Neural crest cell (in vitro differentiated cells): ENCODE measurements around the gene ACADM. TPM values are rescaled to one million over a fixed set of nuclear protein-coding genes. Genes with fewer than 3 reads are reported as not detected.
"Not testable (repeated sequence)": the region's sequence is repeated elsewhere in the genome, so short reads cannot be mapped to it uniquely, and the experiment has no call there.

Experiments used
- DNase-seq: peaks from one replicate; pipeline ENCODE4 v3.0.0; 2021; ENCODE audit warnings: low read depth, mixed read lengths, low spot score
- H3K27ac Mint-ChIP-seq: one replicate; pipeline ENCODE4 v1.8.0; 2021; ENCODE audit warnings: mild to moderate bottlenecking, mixed read lengths; ENCODE audit not compliant: unreplicated experiment
- H3K27me3 Mint-ChIP-seq: 2 replicates; pipeline ENCODE4 v1.8.0; 2021; ENCODE audit warnings: low read depth, mild to moderate bottlenecking, mixed read lengths
- H3K36me3 Mint-ChIP-seq: 2 replicates; pipeline ENCODE4 v1.8.0; 2021; ENCODE audit warnings: low read depth, mild to moderate bottlenecking, mixed read lengths
- H3K4me1 Mint-ChIP-seq: 2 replicates; pipeline ENCODE4 v1.8.0; 2021; ENCODE audit warnings: mixed read lengths
- H3K4me3 Mint-ChIP-seq: one replicate; pipeline ENCODE4 v1.8.0; 2021; ENCODE audit warnings: mild to moderate bottlenecking, mixed read lengths
- H3K9me3 Mint-ChIP-seq: 2 replicates; pipeline ENCODE4 v1.8.0; 2021; ENCODE audit warnings: mixed read lengths
- total RNA-seq: library from RNA; stranded (reverse); gene quantifications from 2 replicates; pipeline ENCODE4 v1.2.1, GENCODE V29; 2021
- TF ChIP-seq, protein P1 (sequence below): fragments of 200-600 bp; sonication (generic); conservative IDR thresholded peaks from 2 replicates; pipeline ENCODE4 v1.5.0; 2021; ENCODE audit warnings: antibody characterized with exemption, mild to moderate bottlenecking

Gene ACADM
- total RNA-seq, 1 donor from 2014 or later = 59.5 TPM

DNA sequence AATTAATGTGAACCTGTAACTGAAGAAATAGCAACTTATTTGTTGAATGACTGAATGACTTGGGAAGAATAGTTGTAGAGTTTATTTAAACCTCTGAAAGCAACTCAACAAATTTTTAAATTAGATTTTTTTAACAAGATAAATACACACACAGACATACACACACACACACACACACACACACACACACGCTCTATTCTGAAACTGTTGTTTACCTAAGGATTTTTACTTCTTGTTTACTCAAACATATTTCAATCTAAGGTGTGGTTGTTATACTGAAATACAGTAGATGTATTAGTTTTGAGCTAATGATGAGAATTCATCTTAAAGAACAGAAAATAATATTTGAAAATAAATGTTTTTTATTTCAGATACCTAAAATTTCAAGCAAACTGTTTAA lies 11.5 kb downstream of the ACADM start:
- H3K4me1 Mint-ChIP-seq = no peaks in the 10 kb centered on the region
- H3K9me3 Mint-ChIP-seq = no peaks in the 10 kb centered on the region
- TF ChIP-seq, protein P1, sequence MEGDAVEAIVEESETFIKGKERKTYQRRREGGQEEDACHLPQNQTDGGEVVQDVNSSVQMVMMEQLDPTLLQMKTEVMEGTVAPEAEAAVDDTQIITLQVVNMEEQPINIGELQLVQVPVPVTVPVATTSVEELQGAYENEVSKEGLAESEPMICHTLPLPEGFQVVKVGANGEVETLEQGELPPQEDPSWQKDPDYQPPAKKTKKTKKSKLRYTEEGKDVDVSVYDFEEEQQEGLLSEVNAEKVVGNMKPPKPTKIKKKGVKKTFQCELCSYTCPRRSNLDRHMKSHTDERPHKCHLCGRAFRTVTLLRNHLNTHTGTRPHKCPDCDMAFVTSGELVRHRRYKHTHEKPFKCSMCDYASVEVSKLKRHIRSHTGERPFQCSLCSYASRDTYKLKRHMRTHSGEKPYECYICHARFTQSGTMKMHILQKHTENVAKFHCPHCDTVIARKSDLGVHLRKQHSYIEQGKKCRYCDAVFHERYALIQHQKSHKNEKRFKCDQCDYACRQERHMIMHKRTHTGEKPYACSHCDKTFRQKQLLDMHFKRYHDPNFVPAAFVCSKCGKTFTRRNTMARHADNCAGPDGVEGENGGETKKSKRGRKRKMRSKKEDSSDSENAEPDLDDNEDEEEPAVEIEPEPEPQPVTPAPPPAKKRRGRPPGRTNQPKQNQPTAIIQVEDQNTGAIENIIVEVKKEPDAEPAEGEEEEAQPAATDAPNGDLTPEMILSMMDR = no peak
- H3K27me3 Mint-ChIP-seq = no peaks in the 10 kb centered on the region
- H3K27ac Mint-ChIP-seq = no peak overlapping the region
- no peak for DNase-seq
- H3K36me3 Mint-ChIP-seq = peaks cover 11% of the 10 kb centered on the region
- H3K4me3 Mint-ChIP-seq = no peak overlapping the region

DNA sequence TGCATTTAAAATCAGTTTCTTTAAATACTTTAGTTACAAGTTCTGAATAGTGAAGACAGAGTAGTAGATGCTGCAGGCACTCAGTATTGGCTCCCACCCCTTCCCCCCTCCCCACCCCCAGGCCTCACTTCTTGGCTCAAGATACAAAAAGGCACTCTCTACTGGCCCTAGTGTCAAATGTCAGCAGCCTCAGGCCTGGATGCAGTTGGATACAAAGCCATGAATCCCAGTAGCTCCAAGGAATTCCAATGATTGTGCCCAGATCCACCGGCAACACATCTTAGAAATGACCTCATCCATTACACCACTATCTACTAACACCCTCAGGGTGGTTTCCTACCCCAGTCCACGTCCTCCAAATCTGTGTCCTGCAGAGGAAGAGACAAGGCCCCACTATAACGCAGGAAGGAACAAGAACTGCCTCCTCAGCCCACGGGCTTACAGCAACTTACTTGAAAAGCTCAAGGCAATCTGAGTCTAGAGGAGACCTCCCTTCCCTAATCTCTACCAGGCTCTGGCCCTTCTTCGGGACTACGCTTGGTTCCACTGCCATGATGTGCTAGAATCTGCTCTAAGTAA lies 17.6 kb downstream of the ACADM start:
- H3K27me3 Mint-ChIP-seq = no peaks in the 10 kb centered on the region
- H3K4me1 Mint-ChIP-seq = peaks cover 6% of the 10 kb centered on the region
- H3K4me3 Mint-ChIP-seq = no peak overlapping the region
- H3K9me3 Mint-ChIP-seq = no peaks in the 10 kb centered on the region
- peaks cover 5% of the 10 kb centered on the region for H3K36me3 Mint-ChIP-seq
- H3K27ac Mint-ChIP-seq = peak overlapping the region; percentile 60
- TF ChIP-seq, protein P1 = no peak
- DNase-seq = no peak

- TF ChIP-seq, protein P1 = no peak
- no peak for DNase-seq
- H3K4me1 Mint-ChIP-seq = peaks cover 6% of the 10 kb centered on the region
- H3K27me3 Mint-ChIP-seq = no peaks in the 10 kb centered on the region
- no peak overlapping the region for H3K27ac Mint-ChIP-seq
- H3K9me3 Mint-ChIP-seq = no peaks in the 10 kb centered on the region
- peaks cover 5% of the 10 kb centered on the region for H3K36me3 Mint-ChIP-seq
- H3K4me3 Mint-ChIP-seq = no peak overlapping the region
Observed at GRCh38 chr1:75745276-75745675, 20.8 kb downstream of the ACADM start.

- H3K27me3 Mint-ChIP-seq, H3K4me3 Mint-ChIP-seq, DNase-seq, H3K27ac Mint-ChIP-seq, H3K4me1 Mint-ChIP-seq: not testable (repeated sequence)
- peaks cover 13% of the 10 kb centered on the region for H3K9me3 Mint-ChIP-seq
- peaks cover 64% of the 10 kb centered on the region for H3K36me3 Mint-ChIP-seq
Observed at GRCh38 chr1:75757210-75757609, 32.7 kb downstream of the ACADM start.

- Mint-ChIP-seq H3K9me3 (peaks cover 13% of the 10 kb centered on the region), H3K36me3 (peaks cover 53% of the 10 kb centered on the region)
- H3K4me1 Mint-ChIP-seq, H3K4me3 Mint-ChIP-seq, H3K27ac Mint-ChIP-seq, DNase-seq, H3K27me3 Mint-ChIP-seq: not testable (repeated sequence)
Observed at GRCh38 chr1:75758543-75758942, 34.0 kb downstream of the ACADM start.

DNA sequence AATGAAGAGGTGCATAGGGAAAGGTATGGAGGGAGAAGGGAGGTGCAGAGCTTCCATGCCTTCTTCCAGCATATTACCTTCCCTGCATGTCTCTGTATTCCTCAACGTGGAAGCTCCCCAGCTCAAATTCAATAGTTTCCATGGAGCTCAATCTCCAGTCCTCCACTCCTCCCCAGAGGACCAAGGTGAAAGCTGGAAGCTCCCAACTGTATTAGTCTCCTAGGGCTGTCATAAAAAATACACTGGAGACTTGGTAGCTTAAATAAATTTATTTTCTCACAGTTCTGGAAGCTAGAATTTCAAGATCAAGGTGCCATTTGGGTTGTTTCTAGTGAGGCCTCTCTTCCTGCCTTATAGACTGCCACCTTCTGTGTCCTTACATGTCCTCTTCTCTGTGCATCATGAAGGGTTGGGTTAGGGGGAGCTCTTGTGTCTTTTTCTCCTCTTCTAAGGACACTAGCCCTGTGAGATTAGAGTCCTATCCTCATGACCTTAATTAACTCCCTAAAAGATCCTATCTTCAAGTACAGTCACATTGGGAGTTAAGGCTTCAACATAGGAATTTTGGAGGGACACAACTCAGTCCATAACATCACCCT lies 39.6 kb downstream of the ACADM start:
- no peak for DNase-seq
- Mint-ChIP-seq H3K27me3 (no peaks in the 10 kb centered on the region), H3K4me3 (no peak overlapping the region), H3K27ac (no peak overlapping the region), H3K9me3 (no peaks in the 10 kb centered on the region), H3K36me3 (peaks cover 8% of the 10 kb centered on the region), H3K4me1 (no peaks in the 10 kb centered on the region)
- TF ChIP-seq, protein P1 = no peak
